PC-9 (cell line): ENCODE data around the gene LSM6. TPM values are rescaled to one million over a fixed set of nuclear protein-coding genes. Genes with fewer than 3 reads are reported as not detected.

Experiments used
- BruUV-seq: library from RNA; stranded (reverse); fragments of 400-500 nt; replicated peaks from 2 replicates; lab custom pipeline; 2021; lab: Mats Ljungman, UMichigan
- CTCF ChIA-PET: fragments of 300-600 bp; sonication (Branson Sonifier 250); formaldehyde crosslinking; loops from one replicate; lab custom pipeline; 2022; ENCODE audit warnings: antibody characterized with exemption; lab: Charles Lee
- POLR2A ChIA-PET: fragments of 300-600 bp; sonication (Branson Sonifier 250); formaldehyde crosslinking; loops from one replicate; lab custom pipeline; 2022; ENCODE audit warnings: antibody characterized with exemption; ENCODE audit not compliant: unreplicated experiment; lab: Charles Lee
- DNase-seq, 2 experiments: peaks; one replicate each; pipeline versions ENCODE4 v3.0.0 to v3.0.0-alpha.2; 2015 to 2022; ENCODE audit warnings: mixed read lengths in 1 of 2
- H2AFZ ChIP-seq: fragments of 200-600 bp; sonication (generic); 2 replicates; pipeline ENCODE4 v1.8.1; 2017; ENCODE audit warnings: antibody characterized with exemption
- H3F3A ChIP-seq: fragments of 200-600 bp; sonication (generic); 2 replicates; pipeline ENCODE4 v1.8.1; 2017; ENCODE audit warnings: antibody characterized with exemption, mild to moderate bottlenecking, low read depth; ENCODE audit not compliant: insufficient read depth
- H3K27ac ChIP-seq: fragments of 200-600 bp; sonication (generic); 2 replicates; pipeline ENCODE4 v1.6.1; 2016; ENCODE audit warnings: mixed run types
- H3K27me3 ChIP-seq: fragments of 200-600 bp; sonication (generic); 2 replicates; pipeline ENCODE4 v1.6.1; 2016; ENCODE audit warnings: low read depth, mixed run types; ENCODE audit not compliant: insufficient read depth
- H3K36me3 ChIP-seq: fragments of 200-600 bp; sonication (generic); 2 replicates; pipeline ENCODE4 v1.6.1; 2016; ENCODE audit warnings: low read depth, mixed run types
- H3K4me1 ChIP-seq: fragments of 200-600 bp; sonication (generic); replicated peaks from 2 replicates; pipeline ENCODE4 v1.6.1; 2016; ENCODE audit warnings: mixed run types; ENCODE audit not compliant: insufficient read depth
- H3K4me2 ChIP-seq: fragments of 200-600 bp; sonication (generic); 2 replicates; pipeline ENCODE4 v1.6.1; 2017; ENCODE audit warnings: mixed run types
- H3K4me3 ChIP-seq: fragments of 200-600 bp; sonication (generic); 2 replicates; pipeline ENCODE4 v1.6.1; 2016; ENCODE audit warnings: mixed run types
- H3K79me2 ChIP-seq: fragments of 200-600 bp; sonication (generic); 2 replicates; pipeline ENCODE4 v1.6.1; 2017; ENCODE audit warnings: low read depth, mixed run types
- H3K9me2 ChIP-seq: fragments of 200-600 bp; sonication (generic); 2 replicates; pipeline ENCODE4 v1.8.1; 2017; ENCODE audit warnings: mild to moderate bottlenecking; ENCODE audit not compliant: insufficient read depth
- H3K9me3 ChIP-seq: fragments of 200-600 bp; sonication (generic); 2 replicates; pipeline ENCODE4 v1.8.1; 2016; ENCODE audit warnings: low read depth; ENCODE audit not compliant: insufficient read depth
- H4K20me1 ChIP-seq: fragments of 200-600 bp; sonication (generic); 2 replicates; pipeline ENCODE4 v1.8.1; 2017; ENCODE audit not compliant: insufficient read depth
- CTCF ChIP-seq: fragments of 200-600 bp; sonication (generic); conservative IDR thresholded peaks from 2 replicates; pipeline ENCODE4 v1.6.1; 2017; ENCODE audit warnings: mixed run types, antibody characterized with exemption, mild to moderate bottlenecking, moderate library complexity
- EZH2 ChIP-seq: fragments of 200-600 bp; sonication (generic); IDR thresholded peaks from 2 replicates; pipeline ENCODE4 v1.8.0; 2017; ENCODE audit warnings: antibody characterized with exemption, low read depth
- intact Hi-C: fragments of 100-400 bp; cut with micrococcal nuclease; formaldehyde crosslinking; loops from one replicate; pipeline ENCODE4 v1.10.0; 2022; ENCODE audit not compliant: unreplicated experiment
- total RNA-seq: library from RNA; stranded (reverse); gene quantifications from 2 replicates; pipeline ENCODE4 v1.2.3, GENCODE V29; 2021

Gene LSM6
- total RNA-seq, 1 experiment from 2014 or later, result 45.6 TPM

DNA sequence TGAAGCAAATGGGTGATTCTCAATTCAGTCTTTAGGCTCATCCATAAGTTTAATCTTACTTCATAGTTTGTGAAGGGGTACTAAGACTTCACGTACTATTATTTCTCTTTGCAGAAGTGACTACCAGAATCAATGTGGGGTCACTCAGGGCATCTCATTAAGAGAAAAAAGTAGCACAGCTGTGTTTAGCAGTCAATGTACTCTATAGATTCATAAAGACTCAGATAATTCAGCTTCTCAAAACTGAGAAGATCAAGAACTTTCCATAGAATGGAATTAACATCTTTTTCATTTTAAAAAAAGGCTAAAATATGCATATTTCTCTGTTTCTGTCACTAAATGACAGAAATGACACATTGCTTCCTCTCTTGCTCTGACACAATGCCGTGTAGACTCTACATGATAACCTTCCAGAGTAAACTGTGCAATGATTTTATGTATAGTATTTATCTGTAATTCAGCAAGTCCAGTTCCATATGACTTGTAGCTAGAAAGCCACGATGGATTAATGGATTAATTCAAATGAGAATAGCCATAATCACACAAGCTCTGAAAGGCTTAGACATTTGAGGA lies 20.3 kb upstream of the LSM6 start:
- H3K79me2 ChIP-seq, result no peaks in the 10 kb centered on the region
- DNase-seq, result no peak
- no TSS peak for BruUV-seq
- H3K27me3 ChIP-seq, result no peaks in the 10 kb centered on the region
- H3F3A ChIP-seq, result no peaks in the 10 kb centered on the region
- no peak overlapping the region for H3K27ac ChIP-seq
- no peaks in the 10 kb centered on the region for H4K20me1 ChIP-seq
- CTCF ChIA-PET, result interaction anchor here (0.6 kb wide), 1 partner anchor 1010 kb away, joined by 8 read pairs; no protein-coding TSS in a partner anchor
- H3K4me3 ChIP-seq, result no peak overlapping the region
- no peaks in the 10 kb centered on the region for H3K9me2 ChIP-seq
- no peaks in the 10 kb centered on the region for H3K4me1 ChIP-seq
- no peak for TF ChIP-seq CTCF
- intact Hi-C loops, result no loop called here
- no peaks in the 10 kb centered on the region for H3K36me3 ChIP-seq
- POLR2A ChIA-PET, result no interaction called here
- H2AFZ ChIP-seq, result no peak overlapping the region
- no peaks in the 10 kb centered on the region for H3K9me3 ChIP-seq
- no peak overlapping the region for H3K4me2 ChIP-seq

- Histone ChIP-seq H3K36me3 (no peaks in the 10 kb centered on the region), H3K27me3 (no peaks in the 10 kb centered on the region), H4K20me1 (no peaks in the 10 kb centered on the region), H2AFZ (no peak overlapping the region), H3K4me2 (no peak overlapping the region), H3K27ac (no peak overlapping the region), H3K4me1 (no peaks in the 10 kb centered on the region), H3F3A (no peaks in the 10 kb centered on the region), H3K9me2 (no peaks in the 10 kb centered on the region), H3K79me2 (no peaks in the 10 kb centered on the region), H3K9me3 (no peaks in the 10 kb centered on the region), H3K4me3 (no peak overlapping the region)
- TF ChIP-seq EZH2, result no peak
- TF ChIP-seq CTCF, result no peak
- BruUV-seq, result no TSS peak
- intact Hi-C loops, result no loop called here
- no peak for DNase-seq
- ChIA-PET CTCF (no interaction called here), POLR2A (interaction anchor here (0.7 kb wide), 1 partner anchor 1145 kb away, joined by 3 read pairs; no protein-coding TSS in a partner anchor)
Observed at GRCh38 chr4:146158036-146158745, 17.3 kb upstream of the LSM6 start.

- H3K9me3 ChIP-seq, result no peaks in the 10 kb centered on the region
- H4K20me1 ChIP-seq, result no peaks in the 10 kb centered on the region
- intact Hi-C loops, result no loop called here
- no peaks in the 10 kb centered on the region for H3K9me2 ChIP-seq
- no peaks in the 10 kb centered on the region for H3K79me2 ChIP-seq
- no peak overlapping the region for H2AFZ ChIP-seq
- no peak overlapping the region for H3K4me2 ChIP-seq
- BruUV-seq, result no TSS peak
- ChIA-PET POLR2A (no interaction called here), CTCF (no interaction called here)
- no peak for DNase-seq
- TF ChIP-seq CTCF (no peak), EZH2 (no peak)
- H3K4me1 ChIP-seq, result no peaks in the 10 kb centered on the region
- H3K36me3 ChIP-seq, result no peaks in the 10 kb centered on the region
- no peaks in the 10 kb centered on the region for H3F3A ChIP-seq
- no peak overlapping the region for H3K4me3 ChIP-seq
- no peaks in the 10 kb centered on the region for H3K27me3 ChIP-seq
- no peak overlapping the region for H3K27ac ChIP-seq
Observed at GRCh38 chr4:146159384-146160058, 16.0 kb upstream of the LSM6 start.
